Measurements from ENCODE around the gene DIAPH1. TPM values are rescaled to one million over a fixed set of nuclear protein-coding genes. Genes with fewer than 3 reads are reported as not detected.
"Not testable (repeated sequence)": the region's sequence is repeated elsewhere in the genome, so short reads cannot be mapped to it uniquely, and the experiment has no call there.

DIAPH1 gene
- total RNA-seq, 1 experiment from 2014 or later = 56.2 TPM

DNA sequence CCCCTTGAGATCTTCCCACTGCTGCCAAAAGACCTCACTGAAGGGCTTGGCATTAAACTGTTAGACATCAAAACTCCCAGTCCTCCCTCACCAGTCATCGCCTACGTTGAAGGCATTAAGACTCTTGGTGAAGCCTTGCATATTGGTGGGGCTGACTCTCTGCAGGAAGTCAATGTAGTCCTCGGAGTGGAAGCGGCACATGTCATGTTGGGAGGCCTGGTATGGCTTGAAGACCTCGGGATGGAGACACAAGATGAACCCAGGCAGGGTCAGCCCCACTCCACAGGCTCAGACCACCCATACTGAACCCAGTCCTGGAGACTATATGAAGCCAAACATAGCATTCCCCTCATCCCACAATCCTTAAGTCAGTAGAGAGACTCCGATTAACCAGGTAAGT lies 15.9 kb upstream of the DIAPH1 start:
- no peaks in the 10 kb centered on the region for H3K9me3 ChIP-seq (replicated peaks)
- DNase-seq = no peak
- H3K36me3 ChIP-seq = peaks cover 11% of the 10 kb centered on the region
- H3K4me1 ChIP-seq = no peaks in the 10 kb centered on the region
- no peak overlapping the region for H3K4me3 ChIP-seq
- no peaks in the 10 kb centered on the region; the same call in 1 of the 2 replicates for H3K27me3 ChIP-seq
- no peak overlapping the region for H3K27ac ChIP-seq

DNA sequence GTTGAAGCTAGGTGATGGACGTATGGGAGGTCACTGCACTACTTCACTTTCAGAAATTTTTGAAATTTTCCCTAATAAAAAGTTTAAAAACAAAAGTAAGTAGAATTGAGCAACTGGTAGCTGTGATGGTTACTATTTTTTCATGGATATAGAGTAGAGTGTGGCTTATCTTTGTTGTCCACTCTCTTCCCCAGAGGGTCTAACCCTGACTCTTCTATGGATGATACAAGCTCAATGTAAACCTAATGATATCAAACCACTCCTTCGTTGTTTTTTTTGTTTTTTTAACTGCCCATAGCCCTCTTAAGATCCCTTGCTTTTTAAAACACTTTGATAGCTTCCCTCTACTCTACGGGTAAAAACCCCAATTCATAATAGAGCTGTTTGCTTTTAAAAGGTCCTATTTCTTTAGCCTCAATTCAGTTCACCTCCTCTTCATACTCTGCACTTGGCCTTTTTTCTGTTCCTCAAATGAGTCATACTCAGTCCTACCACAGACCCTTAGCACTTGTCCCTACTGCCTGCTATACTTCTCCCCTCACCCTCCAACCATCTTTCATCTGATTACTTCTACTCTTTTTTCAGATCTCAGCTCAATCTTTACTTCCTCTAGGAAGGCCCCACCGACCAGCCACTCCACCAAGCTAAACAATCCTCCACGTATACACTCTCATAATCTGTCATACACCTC lies 15.2 kb upstream of the DIAPH1 start:
- H3K36me3 ChIP-seq = peaks cover 14% of the 10 kb centered on the region

DNA sequence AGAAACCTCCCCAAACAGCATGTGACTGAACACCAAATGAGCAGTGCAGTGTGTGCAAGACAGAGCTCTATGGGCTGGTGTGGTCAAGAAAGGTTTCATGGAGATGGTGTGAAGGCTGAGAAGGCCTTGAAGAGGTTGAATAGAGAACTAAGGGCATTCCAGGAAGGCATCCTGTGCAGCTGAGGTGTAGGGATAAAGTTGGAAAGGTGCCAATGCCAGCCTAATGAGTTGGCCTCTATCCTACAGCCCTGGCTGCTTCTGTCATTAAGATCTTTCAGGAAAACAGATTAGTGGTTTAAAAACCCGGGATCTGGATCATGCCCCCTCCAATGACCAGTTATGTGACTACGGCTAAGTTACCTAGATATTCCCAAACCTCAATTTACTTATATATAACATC lies 13.8 kb upstream of the DIAPH1 start:
- H3K4me3 ChIP-seq = no peak overlapping the region
- peak in 1 of 2 experiments; percentile 32 for DNase-seq
- no peaks in the 10 kb centered on the region for H3K9me3 ChIP-seq (replicated peaks)
- no peaks in the 10 kb centered on the region for H3K27me3 ChIP-seq
- H3K27ac ChIP-seq = no peak overlapping the region
- H3K36me3 ChIP-seq = peaks cover 26% of the 10 kb centered on the region
- no peaks in the 10 kb centered on the region for H3K4me1 ChIP-seq

More for the DNA sequence above, 15.2 kb upstream of the DIAPH1 start:
- H3K27ac ChIP-seq = no peak overlapping the region
- no peaks in the 10 kb centered on the region; the same call in 1 of the 2 replicates for H3K27me3 ChIP-seq
- no peaks in the 10 kb centered on the region for H3K9me3 ChIP-seq (replicated peaks)
- H3K4me1 ChIP-seq = no peaks in the 10 kb centered on the region
- no peak for DNase-seq
- no peak overlapping the region for H3K4me3 ChIP-seq

DNA sequence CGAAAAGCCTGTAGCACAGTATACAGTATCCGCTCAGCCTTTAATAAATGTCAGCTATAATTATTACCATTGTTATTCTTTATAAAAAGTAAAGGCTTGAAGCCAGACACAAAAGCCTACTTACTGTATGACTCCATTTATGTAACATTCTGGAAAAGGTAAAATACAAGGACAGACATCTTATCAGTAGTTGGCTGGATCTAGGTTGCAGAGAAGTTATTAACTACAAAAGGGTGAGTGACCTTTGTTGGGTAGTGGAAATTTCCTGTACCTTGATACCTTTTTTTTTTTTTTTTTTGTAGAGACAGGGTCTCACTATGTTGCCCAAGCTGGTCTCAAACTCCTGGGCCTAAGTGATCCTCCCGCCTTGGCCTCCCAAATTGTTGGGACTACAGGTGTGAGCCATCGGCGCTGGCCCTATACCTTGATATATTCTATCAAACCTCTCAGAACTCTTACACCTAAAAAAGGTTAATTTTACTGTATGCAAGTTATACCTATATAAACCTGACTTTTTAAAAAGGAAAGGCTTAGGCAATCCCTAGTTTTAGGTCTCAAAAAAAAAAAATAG lies 11.9 kb upstream of the DIAPH1 start:
- no peaks in the 10 kb centered on the region for H3K27me3 ChIP-seq

DNA sequence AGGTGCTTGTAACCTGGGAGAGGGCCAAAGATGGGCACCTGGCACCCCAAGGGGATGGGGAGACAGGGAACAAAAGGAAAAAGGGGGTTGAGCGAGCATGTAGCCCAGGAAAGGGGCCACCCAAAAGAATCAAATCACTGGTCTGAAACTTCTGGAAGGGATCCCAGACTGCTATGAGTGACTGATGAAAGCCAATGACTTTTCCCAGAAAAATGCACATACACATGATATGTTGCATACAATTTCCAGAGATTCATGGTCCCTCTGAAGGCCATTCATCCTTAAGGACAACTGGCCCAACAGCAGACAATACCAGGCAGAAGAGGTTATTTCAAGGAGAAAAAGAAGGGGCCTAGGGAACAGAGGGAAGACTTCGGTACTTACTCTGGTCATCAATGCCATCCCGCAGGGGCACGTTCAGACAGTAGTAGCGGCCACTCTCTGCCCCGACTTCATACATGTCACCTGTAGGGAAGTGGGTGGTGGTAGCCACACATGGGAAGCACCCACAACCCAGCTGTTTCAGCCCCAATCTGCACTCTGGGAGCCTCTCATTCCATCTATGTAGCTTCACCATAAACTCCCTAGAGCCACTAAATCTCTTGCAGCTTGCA lies 9.5 kb upstream of the DIAPH1 start:
- no peak for DNase-seq
- peaks cover 54% of the 10 kb centered on the region for H3K36me3 ChIP-seq

More for the DNA sequence above, 11.9 kb upstream of the DIAPH1 start:
- Histone ChIP-seq H3K4me3 (no peak overlapping the region), H3K27ac (no peak overlapping the region), H3K9me3 (replicated peaks) (no peaks in the 10 kb centered on the region), H3K4me1 (no peaks in the 10 kb centered on the region), H3K36me3 (peaks cover 41% of the 10 kb centered on the region)
- no peak for DNase-seq

DNA sequence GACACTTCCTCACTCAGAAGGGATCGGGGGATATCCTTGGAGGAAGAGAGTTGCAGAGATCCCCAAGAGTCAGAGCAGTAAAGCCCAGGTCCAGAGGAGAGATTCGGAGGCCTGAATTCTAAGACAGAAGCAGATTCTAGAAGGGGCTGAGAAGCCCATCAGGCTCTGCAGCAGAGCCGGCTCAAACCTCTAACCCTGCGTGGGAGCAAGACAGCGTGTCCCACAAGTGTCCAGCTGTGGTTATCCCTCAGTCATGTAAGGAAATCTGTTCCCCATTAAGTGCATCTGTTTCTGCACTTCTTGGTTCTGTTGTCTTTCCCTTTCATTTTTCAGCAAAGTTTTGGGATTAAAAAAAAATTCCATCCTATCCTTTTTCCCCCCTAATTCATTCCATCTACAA lies 4.8 kb upstream of the DIAPH1 start:
- H3K4me3 ChIP-seq = no peak overlapping the region
- peak; percentile 40 to 70 for DNase-seq
- H3K27ac ChIP-seq = peak overlapping the region; percentile 77
- no peaks in the 10 kb centered on the region for H3K27me3 ChIP-seq
- peaks cover 56% of the 10 kb centered on the region for H3K36me3 ChIP-seq
- peaks cover 14% of the 10 kb centered on the region for H3K4me1 ChIP-seq
- no peaks in the 10 kb centered on the region for H3K9me3 ChIP-seq (replicated peaks)

More for the DNA sequence above, 9.5 kb upstream of the DIAPH1 start:
- H3K4me3 ChIP-seq = no peak overlapping the region
- peaks cover 11% of the 10 kb centered on the region for H3K4me1 ChIP-seq
- H3K27ac ChIP-seq = no peak overlapping the region
- H3K27me3 ChIP-seq = no peaks in the 10 kb centered on the region
- H3K9me3 ChIP-seq (replicated peaks) = no peaks in the 10 kb centered on the region

DNA sequence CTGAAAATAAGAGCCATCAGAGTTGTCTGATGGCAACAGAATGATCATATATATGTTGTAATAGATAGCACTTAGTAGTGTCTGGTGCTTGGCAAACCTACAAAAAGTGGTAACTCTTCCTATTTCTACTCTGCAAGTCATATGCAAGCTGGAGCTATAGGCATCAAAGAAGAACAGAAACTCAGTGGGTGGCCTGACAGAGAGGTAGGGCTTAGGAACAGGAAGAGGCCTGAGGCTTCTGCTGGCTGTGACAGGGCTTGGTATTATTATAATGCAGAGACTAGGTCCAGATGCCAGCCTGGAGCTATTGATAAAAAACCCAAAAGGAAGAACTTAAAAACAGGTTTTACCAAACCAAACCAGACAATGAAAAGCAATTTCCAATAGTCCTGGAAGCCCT lies 4.4 kb upstream of the DIAPH1 start:
- peak; percentile 59 to 75 for DNase-seq
- peak overlapping the region; percentile 77 for H3K27ac ChIP-seq
- H3K36me3 ChIP-seq = peaks cover 52% of the 10 kb centered on the region
- no peaks in the 10 kb centered on the region for H3K27me3 ChIP-seq
- H3K9me3 ChIP-seq (replicated peaks) = no peaks in the 10 kb centered on the region
- no peak overlapping the region for H3K4me3 ChIP-seq
- H3K4me1 ChIP-seq = peaks cover 14% of the 10 kb centered on the region

DNA sequence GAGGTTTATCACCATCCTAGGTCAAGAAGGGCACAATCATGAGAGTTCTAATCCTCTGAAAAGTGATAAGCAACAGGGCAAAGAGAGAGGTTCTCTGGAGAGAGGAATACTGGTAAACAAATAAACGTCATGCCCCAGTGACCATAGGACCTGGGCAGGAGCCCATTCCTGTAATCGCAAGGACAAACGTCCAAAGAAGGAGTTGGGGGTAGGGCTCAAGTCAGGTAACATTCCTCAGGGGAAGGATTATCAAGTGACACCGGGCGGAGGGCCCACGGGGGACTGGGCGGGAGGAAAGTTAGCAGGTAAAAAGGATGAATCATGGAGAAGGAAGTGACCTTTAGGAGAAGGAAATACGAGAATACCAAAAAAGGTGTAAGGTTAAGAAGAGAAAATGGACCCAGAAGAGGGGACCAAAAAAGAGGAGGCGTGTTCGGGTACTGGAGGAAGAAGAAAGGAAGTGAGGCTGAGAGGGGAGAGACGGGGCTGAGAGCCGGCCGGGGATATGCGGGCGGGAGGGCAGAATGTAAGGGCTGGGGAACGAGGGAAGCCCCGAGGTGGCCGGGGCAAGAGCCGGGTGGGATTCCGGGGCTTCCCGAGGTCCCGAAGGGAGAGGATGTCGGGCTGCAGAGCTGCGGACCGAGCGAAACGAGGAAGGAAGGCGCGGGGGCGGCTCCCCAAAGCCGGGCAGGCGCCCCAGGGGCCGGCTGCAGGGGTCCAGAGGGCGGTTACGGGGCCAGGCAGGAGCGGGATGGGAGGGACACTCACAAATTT lies 583 bp downstream of the DIAPH1 start:
- H3K4me1 ChIP-seq = peaks cover 12% of the 10 kb centered on the region
- peak overlapping the region; percentile 88 for H3K4me3 ChIP-seq
- no peaks in the 10 kb centered on the region for H3K9me3 ChIP-seq (replicated peaks)
- DNase-seq = peak; percentile 52 to 67
- H3K27me3 ChIP-seq = no peaks in the 10 kb centered on the region
- peak overlapping the region; percentile 77 for H3K27ac ChIP-seq
- peaks cover 27% of the 10 kb centered on the region for H3K36me3 ChIP-seq

DNA sequence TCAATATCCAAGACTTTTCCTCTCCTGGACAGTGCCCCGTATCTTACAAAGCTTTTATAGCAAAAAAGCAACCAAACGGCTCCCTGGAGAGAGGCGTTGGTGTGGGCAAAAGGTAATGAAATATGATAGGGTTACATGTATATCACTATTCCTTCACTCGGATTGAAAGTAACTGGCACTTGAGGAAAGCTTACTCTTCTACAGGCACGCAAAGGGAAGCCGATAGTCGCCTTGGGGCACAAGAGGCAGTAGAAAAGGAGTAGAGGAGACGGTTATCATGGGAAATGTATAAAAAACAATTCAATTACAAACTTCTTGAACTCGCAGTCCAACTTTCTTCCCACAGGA lies 1.1 kb downstream of the DIAPH1 start:
- DNase-seq = peak in 1 of 2 experiments; percentile 20

DNA sequence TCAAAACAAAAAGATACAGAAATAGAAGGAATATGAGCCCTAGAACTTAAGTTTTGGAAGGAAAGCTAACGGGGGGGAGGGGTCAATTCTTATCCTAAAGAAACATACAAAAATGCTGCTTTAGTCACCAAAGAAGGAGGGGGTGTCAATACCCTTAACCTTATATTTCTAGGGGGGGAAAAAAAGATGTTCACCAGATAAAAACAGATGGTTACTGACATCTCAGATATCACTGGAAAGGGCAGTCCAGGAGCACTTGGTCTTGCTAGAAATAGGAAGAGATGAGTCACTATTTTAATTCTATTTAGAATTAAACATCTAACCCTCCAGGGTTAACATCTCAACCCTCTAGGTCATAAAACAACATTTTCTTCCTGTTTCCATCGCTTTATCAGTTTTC lies 1.7 kb downstream of the DIAPH1 start:
- H3K9me3 ChIP-seq (replicated peaks) = no peaks in the 10 kb centered on the region
- H3K27me3 ChIP-seq = no peaks in the 10 kb centered on the region
- H3K4me1 ChIP-seq = peaks cover 8% of the 10 kb centered on the region; the same call in 1 of the 2 replicates
- peak overlapping the region; percentile 88 for H3K4me3 ChIP-seq
- no peak for DNase-seq
- H3K27ac ChIP-seq = no peak overlapping the region
- peaks cover 25% of the 10 kb centered on the region for H3K36me3 ChIP-seq

More for the DNA sequence above, 1.1 kb downstream of the DIAPH1 start:
- Histone ChIP-seq H3K27me3 (no peaks in the 10 kb centered on the region), H3K4me1 (peaks cover 8% of the 10 kb centered on the region; the same call in 1 of the 2 replicates), H3K36me3 (peaks cover 24% of the 10 kb centered on the region), H3K27ac (no peak overlapping the region), H3K4me3 (peak overlapping the region; percentile 88), H3K9me3 (replicated peaks) (no peaks in the 10 kb centered on the region)

DNA sequence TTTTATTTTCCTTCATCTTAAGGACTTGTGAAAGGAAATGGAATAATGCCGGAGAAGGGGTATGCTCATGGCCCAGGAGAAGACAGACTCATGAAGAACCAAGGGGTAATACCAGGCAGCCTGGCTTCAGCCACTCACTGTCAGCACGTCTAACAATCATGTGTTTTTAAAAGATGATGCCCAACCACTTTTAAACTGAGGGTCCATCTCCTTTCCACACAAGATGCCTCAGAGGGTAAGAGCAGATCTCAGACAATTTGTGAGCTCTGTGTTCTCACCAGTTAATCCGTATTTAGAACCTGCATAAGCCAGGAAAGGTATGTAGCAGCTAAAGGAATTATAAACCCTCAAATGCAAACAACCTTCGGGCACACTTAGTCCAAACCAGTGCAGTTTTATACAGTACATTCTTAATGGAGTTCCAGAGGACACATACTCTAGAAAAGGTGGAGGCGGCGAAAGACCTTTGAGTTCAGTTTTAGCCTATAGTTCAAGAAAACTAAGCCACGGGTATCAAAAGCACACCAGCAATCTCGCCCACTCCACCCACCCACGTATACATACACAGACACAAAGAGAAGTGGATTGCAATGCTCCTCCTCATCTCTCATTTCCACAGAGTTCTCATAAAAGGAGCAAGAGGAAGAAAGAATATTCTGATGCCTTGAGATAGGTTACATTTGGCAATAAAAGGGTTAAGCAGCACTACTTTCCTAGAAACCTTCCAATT lies 2.6 kb downstream of the DIAPH1 start:
- H3K9me3 ChIP-seq (replicated peaks) = no peaks in the 10 kb centered on the region
- no peak overlapping the region for H3K4me3 ChIP-seq
- DNase-seq = no peak
- H3K27ac ChIP-seq = no peak overlapping the region
- peaks cover 8% of the 10 kb centered on the region; the same call in 1 of the 2 replicates for H3K4me1 ChIP-seq
- peaks cover 18% of the 10 kb centered on the region for H3K36me3 ChIP-seq
- no peaks in the 10 kb centered on the region for H3K27me3 ChIP-seq

DNA sequence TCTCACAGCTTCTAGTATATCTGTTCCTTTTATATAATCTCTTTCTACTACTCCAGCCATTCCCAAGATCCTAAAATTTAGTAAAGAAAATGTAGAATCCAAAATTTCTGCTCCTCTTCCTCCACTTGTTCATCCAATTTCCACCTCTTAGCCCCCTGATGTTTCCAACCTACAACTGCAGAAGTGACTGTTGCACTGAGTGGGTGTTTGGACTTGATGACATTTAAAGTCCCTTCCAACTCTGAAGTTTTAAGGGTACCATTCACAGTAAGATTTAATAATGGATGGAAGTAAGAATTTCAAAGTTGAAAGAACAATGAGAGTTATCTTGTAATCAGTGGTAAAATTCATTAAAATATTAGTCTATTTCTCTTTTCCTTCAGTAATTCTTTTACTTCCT lies 5.5 kb downstream of the DIAPH1 start:
- peaks cover 19% of the 10 kb centered on the region for H3K36me3 ChIP-seq
- H3K4me3 ChIP-seq = no peak overlapping the region

DNA sequence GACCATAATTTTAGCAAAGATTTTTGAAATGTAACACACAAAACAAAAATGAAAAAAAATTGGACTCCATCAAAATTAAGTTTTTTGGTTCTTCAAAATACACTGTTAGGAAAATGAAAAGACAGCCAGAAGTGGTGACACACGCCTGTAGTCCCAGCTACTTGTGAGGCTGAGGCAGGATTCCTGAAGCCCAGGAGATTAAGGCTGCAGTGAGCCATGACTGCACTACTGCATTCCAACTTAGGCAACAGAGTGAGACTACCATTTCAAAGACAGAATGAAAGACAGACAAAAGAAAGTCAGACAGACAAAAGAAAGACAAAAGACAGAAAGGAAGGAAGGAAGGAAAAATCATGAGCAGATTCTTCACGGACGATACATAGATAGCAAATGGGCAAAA lies 7.5 kb downstream of the DIAPH1 start:
- Histone ChIP-seq H3K27ac (no peak overlapping the region), H3K4me3 (no peak overlapping the region), H3K9me3 (replicated peaks) (no peaks in the 10 kb centered on the region), H3K27me3 (no peaks in the 10 kb centered on the region), H3K36me3 (peaks cover 16% of the 10 kb centered on the region), H3K4me1 (no peaks in the 10 kb centered on the region)
- no peak for DNase-seq

More for the DNA sequence above, 5.5 kb downstream of the DIAPH1 start:
- DNase-seq = no peak
- Histone ChIP-seq H3K9me3 (replicated peaks) (no peaks in the 10 kb centered on the region), H3K4me1 (peaks cover 8% of the 10 kb centered on the region; the same call in 1 of the 2 replicates), H3K27me3 (no peaks in the 10 kb centered on the region), H3K27ac (no peak overlapping the region)

DNA sequence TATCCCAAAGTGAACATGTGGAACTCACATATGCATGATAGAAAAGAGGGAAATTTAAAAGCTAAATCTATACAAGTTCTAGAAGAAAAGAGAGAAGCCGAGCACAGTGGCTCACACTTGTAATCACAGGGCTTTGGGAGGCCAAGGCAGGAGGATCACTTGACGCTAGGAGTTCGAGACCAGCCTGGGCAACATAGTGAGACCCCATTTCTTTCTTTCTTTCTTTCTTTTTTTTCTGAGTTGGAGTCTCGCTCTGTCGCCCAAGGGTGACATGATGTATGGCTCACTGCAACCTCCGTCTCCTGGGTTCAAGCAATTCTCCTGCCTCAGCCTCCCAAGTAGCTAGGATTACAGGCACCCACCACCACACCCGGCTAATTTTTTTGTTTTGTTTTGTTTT lies 8.9 kb downstream of the DIAPH1 start:
- not testable (repeated sequence) for H3K27me3 ChIP-seq; H3K9me3 ChIP-seq (replicated peaks); H3K4me1 ChIP-seq; H3K27ac ChIP-seq; DNase-seq; H3K4me3 ChIP-seq
- H3K36me3 ChIP-seq = peaks cover 11% of the 10 kb centered on the region
